Measurements from ENCODE around the gene HTRA2.

HTRA2 gene

GRCh38 chr2:74575320-74575719, 45.6 kb downstream of the HTRA2 start:
- no peak overlapping the region for H3K4me3 ChIP-seq (ENCODE audit: low read depth, low read length)
- no peak for TF ChIP-seq CTCF (IDR thresholded peaks at IDR 0.05; ENCODE audit: low read depth, low read length, missing control alignments)
- no peak for DNase-seq (ENCODE audit: low read depth)

GRCh38 chr2:74576211-74576862, 46.6 kb downstream of the HTRA2 start:
- no peak for DNase-seq (ENCODE audit: low read depth)
- no peak for TF ChIP-seq CTCF (IDR thresholded peaks at IDR 0.05; ENCODE audit: low read depth, low read length, missing control alignments)
- H3K4me3 ChIP-seq (ENCODE audit: low read depth, low read length): no peak overlapping the region

- DNase-seq (ENCODE audit: low read depth): no peak
- no peak for TF ChIP-seq CTCF (IDR thresholded peaks at IDR 0.05; ENCODE audit: low read depth, low read length, missing control alignments)
- H3K4me3 ChIP-seq (ENCODE audit: low read depth, low read length): no peak overlapping the region
These were observed 47.1 kb downstream of the HTRA2 start for GRCh38 chr2:74576863-74577229.

GRCh38 chr2:74577448-74577847, 47.7 kb downstream of the HTRA2 start:
- no peak for TF ChIP-seq CTCF (IDR thresholded peaks at IDR 0.05; ENCODE audit: low read depth, low read length, missing control alignments)
- H3K4me3 ChIP-seq (ENCODE audit: low read depth, low read length): no peak overlapping the region
- DNase-seq (ENCODE audit: low read depth): no peak

- DNase-seq (ENCODE audit: low read depth): no peak
- TF ChIP-seq CTCF (IDR thresholded peaks at IDR 0.05; ENCODE audit: low read depth, low read length, missing control alignments): no peak
These were observed 48.7 kb downstream of the HTRA2 start for GRCh38 chr2:74578408-74578807.

GRCh38 chr2:74581463-74581862, 51.7 kb downstream of the HTRA2 start:
- no peak for DNase-seq (ENCODE audit: low read depth)
- H3K4me3 ChIP-seq (ENCODE audit: low read depth, low read length): no peak overlapping the region
- TF ChIP-seq CTCF (IDR thresholded peaks at IDR 0.05; ENCODE audit: low read depth, low read length, missing control alignments): no peak

More at GRCh38 chr2:74578408-74578807, 48.7 kb downstream of the HTRA2 start:
- no peak overlapping the region for H3K4me3 ChIP-seq (ENCODE audit: low read depth, low read length)

- no peak for TF ChIP-seq CTCF (IDR thresholded peaks at IDR 0.05; ENCODE audit: low read depth, low read length, missing control alignments)
- no peak for DNase-seq (ENCODE audit: low read depth)
- no peak overlapping the region for H3K4me3 ChIP-seq (ENCODE audit: low read depth, low read length)
These were observed 52.5 kb downstream of the HTRA2 start for GRCh38 chr2:74582184-74582583.
